Amniotic stem cell (primary cell): ENCODE data around the gene TMEM131.
"Not testable (repeated sequence)": the region's sequence is repeated elsewhere in the genome, so short reads cannot be mapped to it uniquely, and the experiment has no call there.

Experiments
- DNase-seq: peaks from one replicate; lab custom pipeline; 2025; lab: John Stamatoyannopoulos, UW

Gene TMEM131

GRCh38 chr2:97723156-97724072 is 272.3 kb downstream of the TMEM131 start:
- DNase-seq, result no peak

GRCh38 chr2:97722227-97722626 is 273.5 kb downstream of the TMEM131 start:
- DNase-seq, result no peak

- DNase-seq, result no peak
These were observed 275.0 kb downstream of the TMEM131 start for GRCh38 chr2:97720746-97721145.

- no peak for DNase-seq
These were observed 276.2 kb downstream of the TMEM131 start for GRCh38 chr2:97719362-97720155.

GRCh38 chr2:97718942-97719341 is 276.8 kb downstream of the TMEM131 start:
- no peak for DNase-seq

GRCh38 chr2:97718051-97718882 is 277.5 kb downstream of the TMEM131 start:
- no peak for DNase-seq

GRCh38 chr2:97717613-97717995 is 278.1 kb downstream of the TMEM131 start:
- no peak for DNase-seq

- DNase-seq, result no peak
These were observed 278.8 kb downstream of the TMEM131 start for GRCh38 chr2:97716695-97717612.

- no peak for DNase-seq
These were observed 279.6 kb downstream of the TMEM131 start for GRCh38 chr2:97715951-97716694.

- no peak for DNase-seq
These were observed 280.6 kb downstream of the TMEM131 start for GRCh38 chr2:97714950-97715652.

GRCh38 chr2:97714084-97714949 is 281.4 kb downstream of the TMEM131 start:
- no peak for DNase-seq

- no peak for DNase-seq
These were observed 282.3 kb downstream of the TMEM131 start, which contains the start of gene ZAP70 for GRCh38 chr2:97713296-97714083. TSS of gene ZAP70 (plus strand) at chr2:97713576. CDS start at chr2:97724037, 10,461 bp downstream.

- no peak for DNase-seq
These were observed 283.0 kb downstream of the TMEM131 start for GRCh38 chr2:97712693-97713295.

GRCh38 chr2:97712175-97712574 is 283.6 kb downstream of the TMEM131 start:
- not testable (repeated sequence) for DNase-seq

GRCh38 chr2:97711394-97711711 is 284.4 kb downstream of the TMEM131 start:
- DNase-seq, result no peak

GRCh38 chr2:97708608-97709007 is 287.1 kb downstream of the TMEM131 start:
- DNase-seq, result no peak

- no peak for DNase-seq
These were observed 287.7 kb downstream of the TMEM131 start for GRCh38 chr2:97708048-97708380.
